Inferior parietal cortex (tissue), 1 donor: ENCODE results near the gene IL17RB.

ENCODE experiments used
- DNase-seq: peaks from one replicate; pipeline ENCODE4 v3.0.0-alpha.2; 2016; ENCODE audit errors: extremely low spot score

IL17RB gene

GRCh38 chr3:53846134-53846850 lies at the start of gene IL17RB, which contains the start of gene CHDH:
TSS of gene IL17RB (plus strand) at chr3:53846568. CDS start at chr3:53846589, 21 bp downstream.
TSS of gene CHDH (minus strand) at chr3:53846419. CDS start at chr3:53824008, 22,411 bp downstream.
- peak; percentile 44 for DNase-seq

GRCh38 chr3:53798144-53798543 lies 48.2 kb upstream of the IL17RB start:
- DNase-seq: no peak

GRCh38 chr3:53799338-53799865 lies 47.0 kb upstream of the IL17RB start:
- no peak for DNase-seq

GRCh38 chr3:53800041-53800906 lies 46.1 kb upstream of the IL17RB start:
- DNase-seq: no peak

GRCh38 chr3:53801319-53801718 lies 45.0 kb upstream of the IL17RB start:
- DNase-seq: no peak

GRCh38 chr3:53802256-53802880 lies 44.0 kb upstream of the IL17RB start:
- DNase-seq: no peak

GRCh38 chr3:53803124-53803815 lies 43.1 kb upstream of the IL17RB start:
- DNase-seq: no peak

GRCh38 chr3:53803816-53804695 lies 42.3 kb upstream of the IL17RB start:
- no peak for DNase-seq

- DNase-seq: no peak
Measured at GRCh38 chr3:53804697-53805462, 41.5 kb upstream of the IL17RB start.

- no peak for DNase-seq
Measured at GRCh38 chr3:53805463-53806159, 40.8 kb upstream of the IL17RB start.

- DNase-seq: peak; percentile 52
Measured at GRCh38 chr3:53806182-53807116, 39.9 kb upstream of the IL17RB start.

GRCh38 chr3:53807117-53807810 lies 39.1 kb upstream of the IL17RB start:
- DNase-seq: no peak

GRCh38 chr3:53808496-53808895 lies 37.9 kb upstream of the IL17RB start:
- no peak for DNase-seq

GRCh38 chr3:53809267-53809666 lies 37.1 kb upstream of the IL17RB start:
- DNase-seq: no peak

GRCh38 chr3:53809764-53810400 lies 36.5 kb upstream of the IL17RB start:
- no peak for DNase-seq

- no peak for DNase-seq
Measured at GRCh38 chr3:53811143-53811927, 35.0 kb upstream of the IL17RB start.
